Cardiac fibroblast (primary cell): ENCODE data around the gene SESTD1.
"Not testable (repeated sequence)": the region's sequence is repeated elsewhere in the genome, so short reads cannot be mapped to it uniquely, and the experiment has no call there.

ENCODE experiments used
- DNase-seq, 2 donors: peaks; one replicate each; pipeline versions ENCODE4 v3.0.0 to v3.0.0-alpha.2; 2010; ENCODE audit warnings: low read depth in 2 of 2
- H3K4me3 ChIP-seq, 2 donors: replicated peaks in 1 of 2; 1 replicate in 1 of 2; 2 replicates in 1 of 2; pipeline ENCODE4 v1.5.1; 2011; ENCODE audit warnings: low read depth in 2 of 2, low read length in 2 of 2, mild to moderate bottlenecking in 2 of 2, moderate library complexity in 1 of 2
- CTCF ChIP-seq: IDR thresholded peaks from one replicate; pipeline ENCODE4 v1.5.1; 2011; ENCODE audit warnings: low read depth, mild to moderate bottlenecking, low read length, inconsistent platforms

SESTD1 gene

GRCh38 chr2:179233083-179233490, 31.5 kb downstream of the SESTD1 start:
- no peak overlapping the region for H3K4me3 ChIP-seq
- no peak for DNase-seq
- TF ChIP-seq CTCF: no peak

- H3K4me3 ChIP-seq: no peak overlapping the region
- TF ChIP-seq CTCF: no peak
- DNase-seq: no peak
Measured at GRCh38 chr2:179226961-179227259, 37.7 kb downstream of the SESTD1 start.

GRCh38 chr2:179226203-179226960, 38.2 kb downstream of the SESTD1 start:
- no peak for TF ChIP-seq CTCF
- DNase-seq: no peak
- no peak overlapping the region for H3K4me3 ChIP-seq

- TF ChIP-seq CTCF: no peak
- no peak overlapping the region for H3K4me3 ChIP-seq
- no peak for DNase-seq
Measured at GRCh38 chr2:179224361-179224760, 40.3 kb downstream of the SESTD1 start.

- H3K4me3 ChIP-seq: no peak overlapping the region
- TF ChIP-seq CTCF: no peak
- DNase-seq: no peak
Measured at GRCh38 chr2:179222076-179222475, 42.6 kb downstream of the SESTD1 start.

GRCh38 chr2:179218848-179219594, 45.6 kb downstream of the SESTD1 start:
- DNase-seq: peak; percentile 93 to 94
- TF ChIP-seq CTCF: peak; percentile 92
- H3K4me3 ChIP-seq: no peak overlapping the region

- not testable (repeated sequence) for DNase-seq, H3K4me3 ChIP-seq
Measured at GRCh38 chr2:179214671-179215070, 50.0 kb downstream of the SESTD1 start.
